HEK293 (cell line): ENCODE data around the gene BST1.

Experiments used
- CTCF ChIA-PET: fragments of 350-600 bp; formaldehyde crosslinking; extraction: SDS; loops from one replicate; lab custom pipeline; 2021; ENCODE audit warnings: antibody characterized with exemption; lab: Yijun Ruan, JAX
- POLR2A ChIA-PET: fragments of 300-600 bp; formaldehyde crosslinking; extraction: SDS; loops from one replicate; lab custom pipeline; 2020; ENCODE audit warnings: antibody characterized with exemption, inconsistent platforms; lab: Yijun Ruan, JAX
- H3K27ac ChIP-seq: fragments of 200-500 bp; sonication (Bioruptor generic); 2 replicates; pipeline ENCODE4 v1.5.1; 2014; ENCODE audit warnings: low read depth, low read length, control low read depth, inconsistent platforms; ENCODE audit errors: extremely low read depth
- H3K36me3 ChIP-seq, 2 experiments: fragments of 200-500 bp in 1 of 2; sonication (Bioruptor generic) in 1 of 2; 1 replicate in 1 of 2; 2 replicates in 1 of 2; pipeline ENCODE4 v1.5.1; 2014 to 2017; ENCODE audit warnings: inconsistent platforms in 2 of 2, low read length in 2 of 2; ENCODE audit not compliant: control insufficient read depth in 2 of 2, insufficient read depth in 1 of 2
- H3K4me1 ChIP-seq: fragments of 200-500 bp; sonication (Bioruptor generic); 2 replicates; pipeline ENCODE4 v1.5.1; 2014; ENCODE audit warnings: mild to moderate bottlenecking, low read length, inconsistent platforms; ENCODE audit not compliant: control insufficient read depth, insufficient read depth
- H3K4me3 ChIP-seq: 2 replicates; pipeline ENCODE4 v1.5.1; 2011; ENCODE audit warnings: low read depth, mild to moderate bottlenecking, control low read depth, low read length, moderate library complexity
- H3K9me3 ChIP-seq: fragments of 200-500 bp; sonication (Bioruptor generic); 2 replicates; pipeline ENCODE4 v1.5.1; 2014; ENCODE audit warnings: low read depth, low read length, inconsistent platforms; ENCODE audit not compliant: control insufficient read depth, insufficient read depth
- KLF10 ChIP-seq: fragments of 450-650 bp; IDR thresholded peaks from 2 replicates; pipeline ENCODE4 v1.5.1; 2018; ENCODE audit warnings: missing biosample characterization, mild to moderate bottlenecking, missing genetic modification characterization
- MEIS1 ChIP-seq: sonication (generic); formaldehyde crosslinking; IDR thresholded peaks from 2 replicates; pipeline ENCODE4 v1.8.1; 2022; ENCODE audit warnings: missing genetic modification reagents, mild to moderate bottlenecking, borderline replicate concordance
- PRDM1 ChIP-seq: fragments of 450-650 bp; formaldehyde crosslinking; IDR thresholded peaks from 2 replicates; pipeline ENCODE4; 2016; ENCODE audit warnings: missing biosample characterization, missing genetic modification characterization
- ZNF239 ChIP-seq: fragments of 450-650 bp; formaldehyde crosslinking; IDR thresholded peaks from 2 replicates; pipeline ENCODE4 v1.5.1; 2016; ENCODE audit warnings: missing biosample characterization, missing genetic modification characterization
- ZNF518A ChIP-seq: fragments of 450-650 bp; formaldehyde crosslinking; conservative IDR thresholded peaks from 2 replicates; pipeline ENCODE4 v1.5.1; 2016; ENCODE audit warnings: low read depth, missing biosample characterization, missing genetic modification characterization
- ZNF792 ChIP-seq: fragments of 450-650 bp; formaldehyde crosslinking; IDR thresholded peaks from 2 replicates; pipeline ENCODE4 v1.5.1; 2016; ENCODE audit warnings: missing biosample characterization, missing genetic modification characterization
- TF ChIP-seq, protein P1 (sequence below): fragments of 450-650 bp; formaldehyde crosslinking; IDR thresholded peaks from 2 replicates; pipeline ENCODE4 v1.5.0; 2017; ENCODE audit warnings: missing biosample characterization, missing genetic modification characterization, borderline replicate concordance
- TF ChIP-seq, protein P2 (sequence below): fragments of 450-650 bp; formaldehyde crosslinking; IDR thresholded peaks from 2 replicates; pipeline ENCODE4 v1.5.1; 2016; ENCODE audit warnings: missing biosample characterization, missing genetic modification characterization
- TF ChIP-seq, protein P3 (sequence below): fragments of 450-650 bp; formaldehyde crosslinking; IDR thresholded peaks from 2 replicates; pipeline ENCODE4 v1.5.1; 2016; ENCODE audit warnings: missing biosample characterization, missing genetic modification characterization

The BST1 gene

DNA sequence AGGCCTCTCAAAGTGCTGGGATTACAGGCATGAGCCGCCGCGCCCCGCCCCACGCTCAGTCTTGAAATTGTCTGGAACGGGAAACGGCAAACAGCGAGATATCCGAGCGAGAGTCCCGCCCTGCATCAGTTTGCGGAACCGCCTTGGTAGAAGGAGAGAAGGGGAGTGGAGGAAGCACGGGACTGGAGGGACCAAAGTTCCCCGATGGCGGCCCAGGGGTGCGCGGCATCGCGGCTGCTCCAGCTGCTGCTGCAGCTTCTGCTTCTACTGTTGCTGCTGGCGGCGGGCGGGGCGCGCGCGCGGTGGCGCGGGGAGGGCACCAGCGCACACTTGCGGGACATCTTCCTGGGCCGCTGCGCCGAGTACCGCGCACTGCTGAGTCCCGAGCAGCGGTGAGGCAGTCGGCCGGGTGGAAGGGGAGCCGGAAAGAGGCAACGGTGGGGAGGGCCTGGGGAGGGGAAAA, at the start of gene BST1:
BST1 (plus strand) TSS at position 125 of the 463 bp plus-strand sequence; CDS start at position 205, 80 bp downstream.
- ChIA-PET POLR2A (no interaction called here), CTCF (no interaction called here)
- H3K27ac ChIP-seq, result no peak within 1 kb of the TSS
- H3K36me3 ChIP-seq, result no peaks in the 10 kb centered on the region
- no peak within 1 kb of the TSS for H3K4me3 ChIP-seq
- H3K4me1 ChIP-seq, result 0 out of 2 replicates have a peak, but pooled peaks cover 3% of the 10 kb centered on the region
- H3K9me3 ChIP-seq, result no peaks in the 10 kb centered on the region
- TF ChIP-seq, protein P1, sequence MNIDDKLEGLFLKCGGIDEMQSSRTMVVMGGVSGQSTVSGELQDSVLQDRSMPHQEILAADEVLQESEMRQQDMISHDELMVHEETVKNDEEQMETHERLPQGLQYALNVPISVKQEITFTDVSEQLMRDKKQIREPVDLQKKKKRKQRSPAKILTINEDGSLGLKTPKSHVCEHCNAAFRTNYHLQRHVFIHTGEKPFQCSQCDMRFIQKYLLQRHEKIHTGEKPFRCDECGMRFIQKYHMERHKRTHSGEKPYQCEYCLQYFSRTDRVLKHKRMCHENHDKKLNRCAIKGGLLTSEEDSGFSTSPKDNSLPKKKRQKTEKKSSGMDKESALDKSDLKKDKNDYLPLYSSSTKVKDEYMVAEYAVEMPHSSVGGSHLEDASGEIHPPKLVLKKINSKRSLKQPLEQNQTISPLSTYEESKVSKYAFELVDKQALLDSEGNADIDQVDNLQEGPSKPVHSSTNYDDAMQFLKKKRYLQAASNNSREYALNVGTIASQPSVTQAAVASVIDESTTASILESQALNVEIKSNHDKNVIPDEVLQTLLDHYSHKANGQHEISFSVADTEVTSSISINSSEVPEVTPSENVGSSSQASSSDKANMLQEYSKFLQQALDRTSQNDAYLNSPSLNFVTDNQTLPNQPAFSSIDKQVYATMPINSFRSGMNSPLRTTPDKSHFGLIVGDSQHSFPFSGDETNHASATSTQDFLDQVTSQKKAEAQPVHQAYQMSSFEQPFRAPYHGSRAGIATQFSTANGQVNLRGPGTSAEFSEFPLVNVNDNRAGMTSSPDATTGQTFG (tag by site-specific recombination), result no peak
- TF ChIP-seq KLF10 (tag by site-specific recombination) (no peak), ZNF239 (tag by site-specific recombination) (no peak), ZNF518A (tag by site-specific recombination) (no peak), ZNF792 (tag by site-specific recombination) (no peak), MEIS1 (CRISPR knock-in tag) (no peak)
- TF ChIP-seq, protein P2, sequence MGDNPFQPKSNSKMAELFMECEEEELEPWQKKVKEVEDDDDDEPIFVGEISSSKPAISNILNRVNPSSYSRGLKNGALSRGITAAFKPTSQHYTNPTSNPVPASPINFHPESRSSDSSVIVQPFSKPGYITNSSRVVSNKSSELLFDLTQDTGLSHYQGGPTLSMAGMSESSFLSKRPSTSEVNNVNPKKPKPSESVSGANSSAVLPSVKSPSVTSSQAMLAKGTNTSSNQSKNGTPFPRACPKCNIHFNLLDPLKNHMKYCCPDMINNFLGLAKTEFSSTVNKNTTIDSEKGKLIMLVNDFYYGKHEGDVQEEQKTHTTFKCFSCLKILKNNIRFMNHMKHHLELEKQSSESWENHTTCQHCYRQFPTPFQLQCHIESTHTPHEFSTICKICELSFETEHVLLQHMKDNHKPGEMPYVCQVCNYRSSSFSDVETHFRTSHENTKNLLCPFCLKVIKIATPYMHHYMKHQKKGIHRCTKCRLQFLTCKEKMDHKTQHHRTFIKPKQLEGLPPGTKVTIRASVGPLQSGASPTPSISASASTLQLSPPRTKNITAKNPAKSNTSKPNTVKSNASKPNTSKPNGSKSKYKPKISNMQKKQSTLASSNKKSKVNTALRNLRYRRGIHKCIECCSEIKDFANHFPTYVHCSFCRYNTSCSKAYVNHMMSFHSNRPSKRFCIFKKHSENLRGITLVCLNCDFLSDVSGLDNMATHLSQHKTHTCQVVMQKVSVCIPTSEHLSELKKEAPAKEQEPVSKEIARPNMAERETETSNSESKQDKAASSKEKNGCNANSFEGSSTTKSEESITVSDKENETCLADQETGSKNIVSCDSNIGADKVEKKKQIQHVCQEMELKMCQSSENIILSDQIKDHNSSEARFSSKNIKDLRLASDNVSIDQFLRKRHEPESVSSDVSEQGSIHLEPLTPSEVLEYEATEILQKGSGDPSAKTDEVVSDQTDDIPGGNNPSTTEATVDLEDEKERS, result no peak

DNA sequence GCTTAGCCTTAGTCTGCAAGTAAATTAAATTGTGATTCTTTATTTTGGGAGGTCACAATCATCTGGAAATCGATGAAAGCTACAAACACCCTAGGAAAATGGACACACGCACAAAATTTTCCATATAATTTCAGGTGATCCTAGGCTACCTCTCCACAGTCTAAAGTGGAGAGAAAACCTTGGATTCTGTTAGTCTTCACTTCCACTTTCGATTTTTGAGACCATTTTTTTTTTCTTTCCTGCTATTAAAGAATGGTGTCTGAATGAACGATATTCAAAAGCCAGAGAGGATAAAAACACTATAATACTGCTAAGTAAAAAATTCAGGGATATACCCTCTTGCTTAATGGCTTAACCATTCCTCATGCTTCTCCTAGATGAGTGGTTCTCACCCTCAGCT, 49.4 kb upstream of the BST1 start:
- ChIA-PET CTCF (no interaction called here), POLR2A (interaction anchor here (1.6 to 2.8 kb wide), 2 partner anchors 26 to 29 kb away, joined by 4 to 18 read pairs; partner anchors contain the start of gene FAM200B)
- Histone ChIP-seq H3K4me3 (peak overlapping the region; percentile 74), H3K9me3 (no peaks in the 10 kb centered on the region), H3K36me3 (peaks cover 0 to 5% of the 10 kb centered on the region in 2 experiments; a peak in 1 of 3 replicates), H3K27ac (no peak overlapping the region; the same call in 1 of the 2 replicates), H3K4me1 (0 out of 2 replicates have a peak, but pooled peaks cover 4% of the 10 kb centered on the region)
- TF ChIP-seq PRDM1 (tag by site-specific recombination), result peak; percentile 47; the same call in 1 of the 2 replicates
- TF ChIP-seq, protein P3, sequence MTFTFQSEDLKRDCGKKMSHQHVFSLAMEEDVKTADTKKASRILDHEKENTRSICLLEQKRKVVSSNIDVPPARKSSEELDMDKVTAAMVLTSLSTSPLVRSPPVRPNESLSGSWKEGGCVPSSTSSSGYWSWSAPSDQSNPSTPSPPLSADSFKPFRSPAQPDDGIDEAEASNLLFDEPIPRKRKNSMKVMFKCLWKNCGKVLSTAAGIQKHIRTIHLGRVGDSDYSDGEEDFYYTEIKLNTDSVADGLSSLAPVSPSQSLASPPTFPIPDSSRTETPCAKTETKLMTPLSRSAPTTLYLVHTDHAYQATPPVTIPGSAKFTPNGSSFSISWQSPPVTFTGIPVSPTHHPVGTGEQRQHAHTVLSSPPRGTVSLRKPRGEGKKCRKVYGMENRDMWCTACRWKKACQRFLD (tag by site-specific recombination), result no peak
